ENCODE results near the gene NLGN3. TPM values are rescaled to one million over a fixed set of nuclear protein-coding genes. Genes with fewer than 3 reads are reported as not detected.

The NLGN3 gene
- total and polyA plus RNA-seq, 2 donors (not counting 3 experiments of a cell fraction or from before 2014, with no cell fraction given) = 0.37 to 0.40 TPM

DNA sequence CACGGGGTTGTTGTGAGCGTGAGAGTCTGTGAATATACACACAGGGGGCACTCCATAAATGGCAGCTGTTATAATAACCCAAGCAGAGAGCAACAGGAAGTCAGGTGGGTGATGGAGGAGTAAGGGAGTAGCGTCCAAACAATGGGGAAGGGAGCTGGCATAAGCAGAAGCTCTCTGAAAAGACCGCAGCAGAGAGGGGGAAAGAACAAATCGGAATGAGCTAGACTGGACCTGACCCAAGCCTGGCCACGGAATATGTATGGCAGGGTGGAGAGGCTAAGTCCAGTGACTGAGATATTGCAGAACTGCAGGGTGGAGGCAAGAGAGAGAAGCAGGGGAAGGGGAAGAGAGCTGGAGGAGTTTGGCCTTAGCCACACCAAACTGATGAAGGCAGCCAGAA lies 71.8 kb downstream of the NLGN3 start:
- Histone ChIP-seq H3K4me3 (replicated peaks in 1 of 3; ENCODE audit: insufficient read depth in 1 of 3, low read depth in 1 of 3, low read length in 3 of 3) (no peak overlapping the region), H3K9me1 (replicated peaks; ENCODE audit: control insufficient read depth, extremely low read depth, insufficient read depth, low read length) (no peaks in the 10 kb centered on the region), H3K4me1 (ENCODE audit: control insufficient read depth, extremely low read depth, insufficient read depth, low read length) (no peaks in the 10 kb centered on the region), H3K4me2 (ENCODE audit: insufficient read depth, low read length) (no peak overlapping the region), H3K36me3 (ENCODE audit: control insufficient read depth in 2 of 2, extremely low read depth in 1 of 2, insufficient read depth in 2 of 2, low read length in 2 of 2) (no peaks in the 10 kb centered on the region), H3K9ac (replicated peaks; ENCODE audit: extremely low read depth, insufficient read depth, low read length) (no peak overlapping the region), H3K79me2 (ENCODE audit: control insufficient read depth, insufficient read depth, low read length) (no peaks in the 10 kb centered on the region), H4K20me1 (replicated peaks; ENCODE audit: control insufficient read depth, extremely low read depth, insufficient read depth, low read length) (no peaks in the 10 kb centered on the region), H3K9me3 (replicated peaks; ENCODE audit: control insufficient read depth, insufficient read depth, low read length) (no peaks in the 10 kb centered on the region), H3K27ac (ENCODE audit: insufficient read depth, low read depth, low read length) (no peak overlapping the region), H2AFZ (ENCODE audit: low read depth, low read length) (no peak overlapping the region), H3K27me3 (ENCODE audit: control insufficient read depth in 2 of 2, insufficient read depth in 2 of 2, low read length in 2 of 2) (no peaks in the 10 kb centered on the region)
- no TSS peak for BruUV-seq (replicated peaks)
- no peak for FAIRE-seq
- intact Hi-C loops (cut with micrococcal nuclease) = no loop called here
- POLR2A ChIA-PET = no interaction called here
- no peak for DNase-seq (ENCODE audit: low read depth, low spot score)
- CTCF ChIA-PET = no interaction called here
- TF ChIP-seq EZH2 (IDR thresholded peaks at IDR 0.05; ENCODE audit: borderline replicate concordance, low read depth, low read length, severe bottlenecking) (no peak), FOS (IDR thresholded peaks at IDR 0.05; ENCODE audit: borderline replicate concordance, insufficient read depth, low read length) (no peak), JUN (IDR thresholded peaks at IDR 0.05; ENCODE audit: borderline replicate concordance, insufficient read depth, insufficient read length, low read depth) (no peak), POLR2AphosphoS5 (IDR thresholded peaks at IDR 0.05; ENCODE audit: insufficient read depth, low read depth, low read length) (no peak), MAX (IDR thresholded peaks at IDR 0.05; ENCODE audit: insufficient read depth, insufficient read length) (no peak), POLR2A (IDR thresholded peaks at IDR 0.05; ENCODE audit: low read depth, low read length) (no peak), CTCF (IDR thresholded peaks at IDR 0.05; ENCODE audit: extremely low read depth in 1 of 2, insufficient read depth in 1 of 2, low read depth in 1 of 2, low read length in 2 of 2) (no peak), GATA2 (IDR thresholded peaks at IDR 0.05; ENCODE audit: insufficient read depth, insufficient read length, low read depth, low read length) (no peak), MYC (IDR thresholded peaks at IDR 0.05; ENCODE audit: low read depth, low read length) (no peak)
- dilution Hi-C loops (cut with MboI; ENCODE audit: extremely low pct_ligation_motif_present, low sequenced_read_pairs) = no loop called here
